IMR-90 (cell line): ENCODE measurements around the gene HELZ. TPM values are rescaled to one million over a fixed set of nuclear protein-coding genes. Genes with fewer than 3 reads are reported as not detected.

ENCODE experiments used
- ATAC-seq: fragments of 200-7000 bp; cut with Tn5 transposase; 2 replicates; pipeline ENCODE4 v1.9.1; 2020; ENCODE audit warnings: low read depth, mild to moderate bottlenecking, moderate library complexity
- BruUV-seq: library from RNA; stranded (reverse); fragments of 400-500 nt; replicated peaks from 2 replicates; lab custom pipeline; 2021; lab: Mats Ljungman, UMichigan
- CTCF ChIA-PET: fragments of 300-600 bp; formaldehyde crosslinking; extraction: SDS; loops from one replicate; lab custom pipeline; 2021; ENCODE audit warnings: antibody characterized with exemption; lab: Yijun Ruan, JAX
- POLR2A ChIA-PET: fragments of 300-600 bp; sonication (Branson Sonifier 250); formaldehyde crosslinking; loops from one replicate; lab custom pipeline; 2022; ENCODE audit warnings: antibody characterized with exemption; ENCODE audit not compliant: unreplicated experiment; lab: Charles Lee
- DNase-seq: peaks from one replicate; pipeline ENCODE4 v3.0.0; 2013
- H2AFZ ChIP-seq: replicated peaks from 2 replicates; pipeline ENCODE3; 2013; ENCODE audit warnings: low read length, mild to moderate bottlenecking; ENCODE audit not compliant: poor library complexity
- H2AK5ac ChIP-seq: 2 replicates; pipeline ENCODE4 v1.6.1; 2013; ENCODE audit warnings: low read depth, low read length, inconsistent platforms
- H2AK9ac ChIP-seq: replicated peaks from 2 replicates; pipeline ENCODE3; 2013; ENCODE audit warnings: mild to moderate bottlenecking, low read depth, low read length, moderate library complexity; ENCODE audit not compliant: poor library complexity
- H2BK120ac ChIP-seq: 2 replicates; pipeline ENCODE4 v1.6.1; 2013; ENCODE audit warnings: low read depth, low read length, inconsistent platforms
- H2BK15ac ChIP-seq: 3 replicates; pipeline ENCODE4 v1.6.1; 2013; ENCODE audit warnings: low read depth, low read length, inconsistent platforms
- H2BK20ac ChIP-seq: 2 replicates; pipeline ENCODE4 v1.6.1; 2013; ENCODE audit warnings: low read depth, mild to moderate bottlenecking, inconsistent platforms, low read length, moderate library complexity
- H2BK5ac ChIP-seq: 2 replicates; pipeline ENCODE4 v1.6.1; 2013; ENCODE audit warnings: mild to moderate bottlenecking, low read depth, low read length, inconsistent platforms; ENCODE audit not compliant: poor library complexity, severe bottlenecking
- H3K14ac ChIP-seq: replicated peaks from 2 replicates; pipeline ENCODE4 v1.6.1; 2013; ENCODE audit warnings: low read depth, low read length, inconsistent platforms
- H3K18ac ChIP-seq: 2 replicates; pipeline ENCODE4 v1.6.1; 2013; ENCODE audit warnings: low read depth, low read length, control low read depth
- H3K23ac ChIP-seq: 2 replicates; pipeline ENCODE4 v1.6.1; 2013; ENCODE audit warnings: low read depth, low read length, inconsistent platforms
- H3K27ac ChIP-seq: 2 replicates; pipeline ENCODE4 v1.5.1; 2013; ENCODE audit warnings: mild to moderate bottlenecking, control low read depth, low read length; ENCODE audit not compliant: insufficient read depth
- H3K27me3 ChIP-seq: 2 replicates; pipeline ENCODE4 v1.6.1; 2013; ENCODE audit warnings: low read length; ENCODE audit not compliant: control insufficient read depth, insufficient read depth
- H3K36me3 ChIP-seq: 2 replicates; pipeline ENCODE4 v1.6.1; 2013; ENCODE audit warnings: low read length, mixed read lengths; ENCODE audit not compliant: control insufficient read depth, insufficient read depth
- H3K4ac ChIP-seq: 2 replicates; pipeline ENCODE4 v1.6.1; 2013; ENCODE audit warnings: low read depth, low read length, inconsistent platforms
- H3K4me1 ChIP-seq: 2 replicates; pipeline ENCODE4 v1.6.1; 2013; ENCODE audit warnings: low read length, mixed read lengths; ENCODE audit not compliant: control insufficient read depth, insufficient read depth
- H3K4me2 ChIP-seq: 2 replicates; pipeline ENCODE4 v1.6.1; 2013; ENCODE audit warnings: low read depth, mild to moderate bottlenecking, control low read depth, low read length, moderate library complexity
- H3K4me3 ChIP-seq: 2 replicates; pipeline ENCODE4 v1.5.1; 2013; ENCODE audit warnings: low read depth, mild to moderate bottlenecking, control low read depth, low read length, moderate library complexity; ENCODE audit not compliant: insufficient read depth
- H3K56ac ChIP-seq: 2 replicates; pipeline ENCODE4 v1.6.1; 2013; ENCODE audit warnings: low read length, inconsistent platforms; ENCODE audit not compliant: insufficient read depth; ENCODE audit errors: extremely low read depth
- H3K79me1 ChIP-seq, 2 experiments: 2 replicates each; pipeline ENCODE4 v1.6.1; 2013; ENCODE audit warnings: low read length in 2 of 2, inconsistent platforms in 1 of 2, low read depth in 1 of 2
- H3K9ac ChIP-seq: 2 replicates; pipeline ENCODE4 v1.6.1; 2013; ENCODE audit warnings: low read depth, low read length, control low read depth
- H3K9me1 ChIP-seq: 2 replicates; pipeline ENCODE4 v1.6.1; 2013; ENCODE audit warnings: low read length, inconsistent platforms; ENCODE audit not compliant: insufficient read depth
- H3K9me3 ChIP-seq: 2 replicates; pipeline ENCODE4 v1.6.1; 2013; ENCODE audit warnings: low read length; ENCODE audit not compliant: control insufficient read depth, insufficient read depth
- H4K20me1 ChIP-seq: 2 replicates; pipeline ENCODE4 v1.6.1; 2013; ENCODE audit warnings: low read length, inconsistent platforms; ENCODE audit not compliant: insufficient read depth
- H4K5ac ChIP-seq: 2 replicates; pipeline ENCODE4 v1.6.1; 2013; ENCODE audit warnings: mild to moderate bottlenecking, low read depth, low read length, control low read depth
- H4K8ac ChIP-seq, 2 experiments: 2 replicates each; pipeline ENCODE4 v1.6.1; 2013; ENCODE audit warnings: low read depth in 2 of 2, low read length in 2 of 2, control low read depth in 1 of 2, inconsistent platforms in 1 of 2
- H4K91ac ChIP-seq: 2 replicates; pipeline ENCODE4 v1.6.1; 2013; ENCODE audit warnings: low read depth, low read length, inconsistent platforms; ENCODE audit not compliant: insufficient read depth
- CEBPB ChIP-seq: IDR thresholded peaks from 2 replicates; pipeline ENCODE4 v1.6.1; 2012; ENCODE audit warnings: low read depth, low read length, improper control_type of control experiment
- CHD1 ChIP-seq: IDR thresholded peaks from 2 replicates; pipeline ENCODE4 v1.6.1; 2012; ENCODE audit warnings: low read depth, low read length, improper control_type of control experiment
- CTCF ChIP-seq: conservative IDR thresholded peaks from 2 replicates; pipeline ENCODE4 v1.5.1; 2012; ENCODE audit warnings: mild to moderate bottlenecking, low read depth, low read length, improper control_type of control experiment
- ELK1 ChIP-seq: fragments of 150-350 bp; IDR thresholded peaks from 2 replicates; pipeline ENCODE4 v1.6.1; 2016; ENCODE audit warnings: low read depth, mild to moderate bottlenecking, low read length, moderate library complexity, borderline replicate concordance
- FOS ChIP-seq: fragments of 150-350 bp; IDR thresholded peaks from 2 replicates; pipeline ENCODE4 v1.6.1; 2016; ENCODE audit warnings: low read depth, low read length
- MAZ ChIP-seq: IDR thresholded peaks from 2 replicates; pipeline ENCODE4 v1.6.1; 2012; ENCODE audit warnings: low read depth, mild to moderate bottlenecking, low read length, improper control_type of control experiment, moderate library complexity, borderline replicate concordance
- MXI1 ChIP-seq: IDR thresholded peaks from 2 replicates; pipeline ENCODE4 v1.6.1; 2012; ENCODE audit warnings: low read depth, mild to moderate bottlenecking, low read length, moderate library complexity, borderline replicate concordance
- NFE2L2 ChIP-seq: fragments of 150-350 bp; IDR thresholded peaks from 2 replicates; pipeline ENCODE4 v1.6.1; 2016; ENCODE audit warnings: low read depth, mild to moderate bottlenecking, low read length
- POLR2A ChIP-seq: IDR thresholded peaks from 2 replicates; pipeline ENCODE4 v1.6.1; 2012; ENCODE audit warnings: mild to moderate bottlenecking, low read depth, low read length
- RAD21 ChIP-seq: IDR thresholded peaks from 2 replicates; pipeline ENCODE4 v1.6.1; 2012; ENCODE audit warnings: low read length, improper control_type of control experiment
- RCOR1 ChIP-seq: IDR thresholded peaks from 2 replicates; pipeline ENCODE4 v1.6.1; 2012; ENCODE audit warnings: mild to moderate bottlenecking, low read length, improper control_type of control experiment; ENCODE audit not compliant: insufficient replicate concordance
- SMC3 ChIP-seq: fragments of 150-350 bp; IDR thresholded peaks from 2 replicates; pipeline ENCODE4 v1.6.1; 2016; ENCODE audit warnings: low read depth, mild to moderate bottlenecking, antibody characterized with exemption, low read length, moderate library complexity
- WGBS, 2 experiments: methylation state at CpG; one replicate each; pipeline versions ENCODE4 v1.1.5 to v1.1.7; 2013; ENCODE audit warnings: missing lambda C conversion rate in 2 of 2; ENCODE audit not compliant: insufficient read length in 1 of 2; ENCODE audit errors: extremely low coverage in 2 of 2; 5-methylcytosine and 5-hydroxymethylcytosine counted together
- dilution Hi-C: fragments of 300-500 bp; cut with HindIII; formaldehyde crosslinking; loops from one replicate; pipeline ENCODE4 v1.14.3; 2018; ENCODE audit warnings: low sequenced_read_pairs; ENCODE audit not compliant: unreplicated experiment
- in situ Hi-C: fragments of 300-500 bp; cut with MboI; formaldehyde crosslinking; loops from 3 replicates; pipeline ENCODE4 v1.14.3; 2019; ENCODE audit warnings: low sequenced_read_pairs, inconsistent platforms, mixed read lengths
- intact Hi-C: fragments of 100-400 bp; cut with micrococcal nuclease; formaldehyde crosslinking; loops from 2 replicates; pipeline ENCODE4 v1.10.0; 2022
- polyA plus RNA-seq, 3 experiments: library from polyadenylated mRNA; depleted of rRNA; stranded (reverse); fragments of >200 nt; gene quantifications; 2 replicates each; pipeline ENCODE4 v1.2.3, GENCODE V29; 2012; ENCODE audit warnings: low replicate concordance in 1 of 3
- total RNA-seq: library from RNA; depleted of rRNA; stranded (reverse); fragments of >200 nt; gene quantifications from 2 replicates; pipeline ENCODE4 v1.2.3, GENCODE V29; 2012
- TF ChIP-seq, protein P1 (sequence below): fragments of 150-350 bp; IDR thresholded peaks from 2 replicates; pipeline ENCODE4 v1.6.1; 2017; ENCODE audit warnings: mild to moderate bottlenecking, antibody characterized with exemption, low read length, low read depth

Gene HELZ
- total and polyA plus RNA-seq, 2 of the 4 experiments (the other 2 are of a cell fraction) = 8.0 to 60.6 TPM

DNA sequence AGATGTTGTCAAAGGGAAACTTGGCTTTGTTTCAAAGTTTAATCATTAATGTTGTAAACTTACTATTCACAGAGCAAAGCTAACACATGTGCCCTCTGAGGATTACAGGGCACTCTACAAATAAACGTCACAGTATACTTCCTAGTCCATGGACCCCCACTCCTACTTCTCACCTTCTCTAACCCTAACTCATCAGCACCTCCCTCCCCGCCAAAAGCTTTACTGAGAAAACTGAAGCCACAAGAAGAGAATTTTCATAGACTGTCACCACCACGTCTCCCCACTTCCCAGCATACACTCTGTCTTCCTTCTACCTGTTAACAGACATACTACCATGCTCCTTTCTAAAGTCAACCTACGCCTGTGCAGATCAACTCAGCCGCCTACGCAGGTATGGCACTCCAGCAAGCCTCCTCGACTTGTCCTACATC is 29.0 kb downstream of the HELZ start:
- H2AK9ac ChIP-seq = no peak overlapping the region
- POLR2A ChIA-PET = no interaction called here
- no peak for DNase-seq
- no peak overlapping the region for H2AK5ac ChIP-seq
- peaks cover 33% of the 10 kb centered on the region; the same call in 1 of the 2 replicates for H4K20me1 ChIP-seq
- TF ChIP-seq CHD1 (no peak), MAZ (no peak), NFE2L2 (no peak), CEBPB (no peak), ELK1 (no peak), POLR2A (no peak), RAD21 (no peak), MXI1 (no peak), RCOR1 (no peak), CTCF (no peak), FOS (no peak), SMC3 (no peak)
- TF ChIP-seq, protein P1, sequence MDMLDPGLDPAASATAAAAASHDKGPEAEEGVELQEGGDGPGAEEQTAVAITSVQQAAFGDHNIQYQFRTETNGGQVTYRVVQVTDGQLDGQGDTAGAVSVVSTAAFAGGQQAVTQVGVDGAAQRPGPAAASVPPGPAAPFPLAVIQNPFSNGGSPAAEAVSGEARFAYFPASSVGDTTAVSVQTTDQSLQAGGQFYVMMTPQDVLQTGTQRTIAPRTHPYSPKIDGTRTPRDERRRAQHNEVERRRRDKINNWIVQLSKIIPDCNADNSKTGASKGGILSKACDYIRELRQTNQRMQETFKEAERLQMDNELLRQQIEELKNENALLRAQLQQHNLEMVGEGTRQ = no peak
- H4K91ac ChIP-seq = no peak overlapping the region
- CTCF ChIA-PET = no interaction called here
- H3K27ac ChIP-seq = no peak overlapping the region
- H3K79me1 ChIP-seq = peaks cover 39 to 63% of the 10 kb centered on the region in 2 experiments
- H3K9me1 ChIP-seq = peaks cover 25% of the 10 kb centered on the region
- BruUV-seq = no TSS peak
- no peak overlapping the region for H3K4me2 ChIP-seq
- in situ Hi-C loops = no loop called here
- peaks cover 14% of the 10 kb centered on the region for H3K36me3 ChIP-seq
- H3K4ac ChIP-seq = no peak overlapping the region
- no peak overlapping the region for H4K5ac ChIP-seq
- no peak for ATAC-seq
- H3K4me3 ChIP-seq = no peak overlapping the region
- no peak overlapping the region for H2BK5ac ChIP-seq
- no peak overlapping the region for H2BK15ac ChIP-seq
- no peak overlapping the region for H2AFZ ChIP-seq
- peaks cover 20% of the 10 kb centered on the region for H3K4me1 ChIP-seq
- H3K9ac ChIP-seq = no peak overlapping the region
- intact Hi-C loops = no loop called here
- dilution Hi-C loops = no loop called here
- H4K8ac ChIP-seq = no peak overlapping the region
- H3K27me3 ChIP-seq = no peaks in the 10 kb centered on the region
- H3K14ac ChIP-seq = no peak overlapping the region
- H2BK120ac ChIP-seq = no peak overlapping the region
- H3K56ac ChIP-seq = no peak overlapping the region
- H3K23ac ChIP-seq = no peak overlapping the region
- no peak overlapping the region for H3K18ac ChIP-seq
- no peak overlapping the region for H2BK20ac ChIP-seq
- no peaks in the 10 kb centered on the region for H3K9me3 ChIP-seq
- 82% methylated on average over 6 of the region's 7 CpGs; no CpG with 5 or more reads in 1 of the 2 experiments for WGBS, 2 experiments
